Erythroblast (primary cell): ENCODE data around the gene UCHL3.
A peak's percentile ranks its signal among the peaks of the same experiment; 100 is the strongest.

Experiments
- DNase-seq, 2 experiments: peaks; one replicate each; lab custom pipeline; 2025; lab: John Stamatoyannopoulos, UW
- GATA1 ChIP-seq: IDR thresholded peaks from 2 replicates; pipeline ENCODE4 v1.6.1; 2011; ENCODE audit warnings: low read depth, mild to moderate bottlenecking, control low read depth, low read length, moderate library complexity
- POLR2A ChIP-seq: IDR thresholded peaks from 2 replicates; pipeline ENCODE4 v1.6.1; 2011; ENCODE audit warnings: mild to moderate bottlenecking, low read length

The UCHL3 gene

DNA sequence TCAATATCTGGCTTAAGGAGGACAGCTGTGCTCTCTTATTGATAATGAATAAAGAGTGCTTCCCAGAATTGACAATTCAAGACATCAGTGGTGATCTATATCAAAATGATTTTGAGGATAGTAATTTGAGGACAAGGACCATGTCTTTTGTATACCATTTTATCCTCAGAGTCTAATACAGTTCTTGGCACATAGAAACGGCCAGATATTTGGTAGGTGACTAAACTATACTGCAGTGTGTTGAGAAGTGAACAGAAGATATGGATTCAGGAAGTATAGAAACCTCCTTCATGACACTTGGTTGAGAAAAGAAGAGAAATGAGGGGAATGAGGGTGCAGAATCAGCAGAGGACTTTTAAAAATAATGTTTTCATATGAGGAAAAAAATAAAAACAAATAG lies 70.4 kb downstream of the UCHL3 start:
- TF ChIP-seq GATA1 (no peak), POLR2A (no peak)
- no peak for DNase-seq

- DNase-seq = no peak
- no peak for TF ChIP-seq GATA1
- no peak for TF ChIP-seq POLR2A
Observed at GRCh38 chr13:75621147-75621546, 71.6 kb downstream of the UCHL3 start.

GRCh38 chr13:75628801-75629200 lies 79.2 kb downstream of the UCHL3 start:
- no peak for TF ChIP-seq POLR2A
- TF ChIP-seq GATA1 = no peak
- DNase-seq = no peak

- TF ChIP-seq POLR2A = no peak
- TF ChIP-seq GATA1 = no peak
- DNase-seq = no peak
Observed at GRCh38 chr13:75633285-75633684, 83.7 kb downstream of the UCHL3 start.

DNA sequence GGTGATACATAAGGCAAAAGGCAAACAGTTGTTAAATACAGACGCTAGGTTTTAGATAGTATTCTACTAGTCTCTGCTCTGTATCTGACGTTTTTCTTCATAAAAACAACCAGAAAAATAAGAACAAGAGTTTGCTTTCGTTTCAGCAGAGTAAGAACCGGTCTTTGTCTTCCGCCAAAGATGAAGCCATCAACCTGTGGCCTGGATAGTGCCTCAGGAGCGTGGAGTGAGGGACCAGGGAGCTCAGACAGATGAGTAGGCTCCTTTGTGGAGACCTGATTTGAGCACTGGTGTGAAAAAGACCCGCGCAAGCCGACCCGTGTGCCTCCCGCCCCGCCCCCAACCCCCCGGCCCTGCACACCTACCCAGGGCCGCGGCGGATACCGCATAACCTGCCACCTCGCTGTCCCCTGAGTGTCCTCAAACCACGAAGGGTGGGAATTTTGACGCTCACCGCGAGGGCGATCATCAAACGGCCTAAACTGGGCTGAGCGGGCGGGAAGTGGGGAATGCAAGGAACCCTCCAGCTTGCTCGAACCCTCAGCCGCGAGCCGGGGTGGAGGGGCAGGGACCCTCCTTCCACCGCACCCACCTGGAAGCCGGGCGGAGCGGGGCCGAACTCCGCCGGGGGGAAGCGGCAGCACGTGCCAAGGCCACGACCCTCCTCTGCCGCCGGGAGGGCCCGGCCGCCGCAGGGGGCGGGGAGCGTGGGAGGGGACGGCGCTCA lies 85.7 kb downstream of the UCHL3 start:
- TF ChIP-seq POLR2A (no peak), GATA1 (no peak)
- DNase-seq = peak in 1 of 2 experiments; percentile 10

DNA sequence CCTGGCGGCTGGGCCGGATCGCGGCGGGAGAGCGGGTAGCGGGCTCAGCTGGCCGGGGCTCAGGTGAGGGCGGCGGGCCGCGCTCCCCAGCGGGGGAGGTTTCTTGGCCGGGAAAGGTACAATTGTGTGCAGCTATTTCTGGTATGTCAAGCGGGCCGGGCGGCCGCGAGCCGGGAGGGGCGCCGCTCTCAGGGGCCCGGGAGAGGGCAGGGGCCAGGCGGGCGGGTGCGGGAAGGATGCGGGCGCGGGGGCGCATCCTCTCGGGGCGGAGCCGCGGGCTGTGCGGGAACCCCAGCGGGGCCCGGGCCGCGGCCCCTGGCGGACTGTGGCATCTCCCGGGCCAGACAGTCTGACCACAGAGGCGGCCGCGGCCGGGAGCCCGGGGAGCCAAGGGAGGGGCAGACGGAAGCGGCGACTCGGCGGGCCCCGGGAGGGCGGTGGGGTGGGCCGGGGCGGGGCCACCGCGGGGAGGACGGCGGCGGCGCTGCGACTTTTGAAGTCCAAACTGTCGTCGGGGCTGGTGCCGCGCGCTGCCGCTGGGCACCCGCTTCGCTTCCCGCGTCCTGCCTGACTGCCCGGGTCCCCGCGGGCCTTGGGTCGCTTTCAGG lies 86.3 kb downstream of the UCHL3 start, which contains the start of gene LMO7:
Gene LMO7, plus strand, starts transcription at position 503 of the 608 bp plus-strand sequence. CDS start 328 bp downstream, outside the sequence.
- TF ChIP-seq GATA1 (no peak), POLR2A (no peak)
- peak; percentile 64 to 67 for DNase-seq

DNA sequence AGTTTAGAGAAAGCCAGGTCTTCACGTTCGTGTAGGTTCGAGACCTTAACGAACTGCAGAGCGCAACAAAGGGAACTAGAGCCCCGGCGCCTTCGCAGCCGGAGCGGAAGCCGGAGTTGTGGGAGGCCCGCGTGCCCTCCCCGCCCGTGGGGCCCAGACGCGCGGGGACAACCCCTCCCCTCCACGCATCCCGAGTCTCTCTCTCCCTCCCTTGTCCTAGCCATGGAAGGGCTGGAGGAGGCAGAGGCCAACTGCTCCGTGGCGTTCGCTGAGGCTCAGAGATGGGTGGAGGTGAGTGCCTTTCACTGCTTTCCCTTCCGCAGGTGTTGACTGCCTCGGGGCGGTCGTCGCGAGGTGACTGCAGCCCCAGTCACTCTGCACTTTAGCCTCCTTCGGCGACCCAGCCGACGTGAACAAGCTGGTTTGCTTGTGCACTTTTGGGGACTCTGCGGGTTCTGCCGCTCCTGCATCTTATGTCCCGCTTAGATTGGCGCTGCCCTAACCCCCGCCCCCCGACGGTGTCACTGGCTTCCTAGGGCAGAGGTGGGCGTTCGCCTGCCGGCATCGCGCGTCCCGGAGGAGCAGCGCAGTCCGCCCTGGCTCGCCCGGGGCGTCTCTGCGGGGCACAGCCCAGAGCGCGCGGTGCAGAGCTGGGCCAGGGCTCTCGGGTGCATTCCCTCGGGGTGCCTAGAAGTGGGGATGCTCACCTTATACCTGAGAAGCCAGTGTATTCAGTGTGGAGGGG lies 87.0 kb downstream of the UCHL3 start:
- TF ChIP-seq POLR2A = no peak
- TF ChIP-seq GATA1 = no peak
- peak; percentile 50 for DNase-seq

DNA sequence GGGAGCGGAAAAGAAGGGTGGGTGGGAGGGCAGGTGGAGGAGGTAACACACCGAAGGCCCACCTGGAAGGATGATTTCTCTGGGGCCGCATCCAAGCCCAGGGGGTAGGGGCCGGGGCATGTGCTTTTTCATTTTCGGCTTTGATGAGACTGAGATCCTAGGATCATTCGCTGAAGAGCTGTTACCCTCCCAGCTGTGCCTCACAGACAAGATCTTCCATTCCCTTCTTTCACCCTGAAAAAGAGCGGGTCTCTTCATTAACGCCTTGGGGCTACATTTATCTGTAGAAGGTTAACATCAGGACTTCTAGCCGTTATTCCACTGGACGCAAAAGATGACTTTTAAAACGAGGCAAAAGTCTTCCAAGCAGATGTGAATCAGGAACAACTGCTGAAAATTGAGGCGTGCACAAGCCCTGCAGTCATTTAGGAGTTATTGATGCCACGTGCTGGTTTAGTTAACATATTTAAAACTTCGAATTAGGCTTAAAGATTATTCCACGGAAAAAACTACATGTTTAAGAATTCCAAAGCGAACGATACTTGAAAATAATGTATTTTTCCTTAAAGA lies 87.7 kb downstream of the UCHL3 start:
- DNase-seq = no peak
- TF ChIP-seq POLR2A (no peak), GATA1 (no peak)

DNA sequence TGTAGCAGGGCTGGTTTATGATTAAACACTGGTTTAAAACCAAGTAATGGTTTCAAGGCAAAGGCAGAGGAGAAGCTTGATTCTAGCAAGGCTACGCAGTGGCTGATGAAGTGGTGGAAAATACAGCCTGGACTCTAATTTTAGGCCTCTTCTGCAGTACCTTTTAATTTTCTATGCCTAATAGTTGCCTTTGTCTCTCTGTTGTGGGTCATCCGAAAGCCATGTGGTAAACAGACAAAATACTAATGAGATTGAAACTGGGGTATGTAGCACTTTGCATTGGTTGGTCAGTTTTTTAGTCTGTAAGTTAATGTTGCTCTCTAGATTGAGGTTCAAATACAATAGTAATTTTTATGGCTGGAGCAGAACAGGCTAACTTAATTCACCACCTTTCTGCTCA lies 89.9 kb downstream of the UCHL3 start:
- no peak for DNase-seq
- no peak for TF ChIP-seq GATA1
- no peak for TF ChIP-seq POLR2A

- TF ChIP-seq GATA1 (no peak), POLR2A (no peak)
Observed at GRCh38 chr13:75641026-75641425, 91.4 kb downstream of the UCHL3 start.

DNA sequence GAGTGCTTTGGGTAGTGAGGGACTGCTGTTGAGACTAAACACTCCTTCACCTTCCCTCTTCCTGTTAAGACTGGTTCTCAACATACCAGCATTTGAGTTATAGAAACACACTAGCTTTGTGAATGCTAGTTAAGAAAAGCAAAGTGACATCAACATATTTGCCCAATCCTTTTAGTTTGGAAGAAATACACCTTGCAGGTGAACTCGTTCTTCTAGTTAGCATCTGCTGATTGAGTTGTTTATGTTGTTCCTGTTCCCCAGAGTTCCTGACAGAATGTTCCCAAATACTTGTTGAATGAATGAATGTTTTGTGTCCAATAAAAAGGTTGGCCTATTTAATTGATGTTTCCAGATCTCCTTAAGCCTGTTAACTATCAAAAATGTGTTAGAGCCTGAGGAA lies 93.6 kb downstream of the UCHL3 start:
- TF ChIP-seq GATA1 (no peak), POLR2A (no peak)
- no peak for DNase-seq

More at GRCh38 chr13:75641026-75641425, 91.4 kb downstream of the UCHL3 start:
- DNase-seq = no peak

DNA sequence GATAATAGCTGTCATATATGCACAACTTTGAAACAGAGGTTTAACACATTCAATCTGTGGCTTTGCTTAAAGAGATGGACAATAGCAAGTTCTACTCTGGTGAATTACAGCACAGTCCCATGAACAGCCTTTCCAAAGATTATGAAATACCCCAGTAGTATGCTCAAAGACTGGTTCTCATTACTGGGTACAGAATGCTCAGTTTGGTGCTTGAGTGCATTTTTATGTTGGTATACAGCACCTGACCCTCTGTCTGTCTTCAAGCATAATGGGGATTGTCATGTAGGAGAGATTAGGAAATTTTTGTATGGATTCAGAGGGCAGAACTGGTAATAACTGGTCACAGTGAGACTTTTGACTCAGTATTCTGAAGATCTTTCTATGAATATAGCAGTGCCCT lies 94.1 kb downstream of the UCHL3 start:
- no peak for TF ChIP-seq GATA1
- no peak for TF ChIP-seq POLR2A

GRCh38 chr13:75645141-75645540 lies 95.5 kb downstream of the UCHL3 start:
- no peak for DNase-seq

More for the DNA sequence above, 94.1 kb downstream of the UCHL3 start:
- DNase-seq = no peak

GRCh38 chr13:75647126-75647784 lies 97.7 kb downstream of the UCHL3 start:
- DNase-seq = no peak
- TF ChIP-seq POLR2A = no peak
- TF ChIP-seq GATA1 = no peak

More at GRCh38 chr13:75645141-75645540, 95.5 kb downstream of the UCHL3 start:
- TF ChIP-seq GATA1 (no peak), POLR2A (no peak)
